Inferior parietal cortex (tissue), 1 donor: ENCODE results near the gene NKX2-4.
"Not testable (repeated sequence)": the region's sequence is repeated elsewhere in the genome, so short reads cannot be mapped to it uniquely, and the experiment has no call there.

Experiments used
- DNase-seq: peaks from one replicate; pipeline ENCODE4 v3.0.0-alpha.2; 2016; ENCODE audit errors: extremely low spot score

The NKX2-4 gene

DNA sequence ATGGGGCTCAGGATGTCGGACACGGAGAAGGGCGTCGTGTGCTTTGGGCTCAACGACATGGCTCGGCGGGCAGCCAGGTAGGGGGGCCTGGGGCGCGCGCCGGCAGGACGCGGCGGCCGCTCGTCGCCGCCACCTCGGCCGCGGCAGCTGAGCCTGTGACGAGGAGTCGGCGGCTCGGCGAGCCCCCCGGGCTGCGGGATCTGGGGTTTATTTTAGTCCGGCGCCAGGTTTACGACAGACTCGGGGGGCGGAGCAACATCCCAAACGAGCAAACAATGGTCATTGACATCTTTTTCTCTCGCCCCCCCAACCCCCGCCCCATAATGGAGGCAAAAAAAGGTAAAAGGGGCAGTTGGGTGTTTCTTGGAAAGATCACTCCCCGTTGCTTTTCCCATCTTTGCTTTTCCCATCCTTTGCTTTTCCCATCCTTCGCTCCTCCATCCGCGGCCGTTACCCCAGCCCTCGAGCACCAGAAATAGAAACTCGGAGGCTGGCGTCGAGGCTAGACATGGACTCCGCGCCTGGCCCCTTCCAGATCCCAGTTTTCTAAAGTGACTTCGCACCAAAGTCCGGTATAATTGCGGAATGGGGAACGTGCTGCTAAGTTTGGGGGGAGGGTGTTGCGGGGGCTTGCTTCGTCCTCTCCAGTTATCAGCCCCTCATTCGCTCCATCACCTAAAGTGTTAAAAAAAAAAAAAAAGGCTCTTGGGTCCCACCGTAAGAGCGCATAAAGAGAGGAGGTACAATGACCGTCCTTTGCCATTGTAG lies at the start of gene NKX2-4:
Gene NKX2-4 (minus strand): TSS at position 186 of the 768 bp plus-strand sequence. CDS start 127 bp downstream, at position 59.
- DNase-seq: no peak

DNA sequence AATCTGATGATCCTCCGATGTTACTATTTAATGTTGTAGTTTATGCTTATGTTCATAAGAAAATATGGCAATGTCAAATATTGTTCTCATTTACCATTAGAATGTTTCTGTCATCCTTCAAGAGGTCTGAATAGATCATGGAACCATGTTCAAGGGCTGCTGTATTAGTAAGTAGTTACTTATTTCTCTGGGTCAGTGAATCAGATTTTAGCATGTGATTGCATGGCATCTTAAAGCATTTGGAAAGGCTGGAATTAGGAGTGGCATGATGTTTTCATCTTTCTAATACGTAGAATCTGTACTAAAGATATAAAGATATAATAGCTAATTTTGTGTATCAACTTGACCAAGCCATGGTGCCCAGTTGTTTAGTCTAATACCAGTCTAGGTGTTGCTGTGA lies 40.5 kb upstream of the NKX2-4 start:
- DNase-seq: no peak

DNA sequence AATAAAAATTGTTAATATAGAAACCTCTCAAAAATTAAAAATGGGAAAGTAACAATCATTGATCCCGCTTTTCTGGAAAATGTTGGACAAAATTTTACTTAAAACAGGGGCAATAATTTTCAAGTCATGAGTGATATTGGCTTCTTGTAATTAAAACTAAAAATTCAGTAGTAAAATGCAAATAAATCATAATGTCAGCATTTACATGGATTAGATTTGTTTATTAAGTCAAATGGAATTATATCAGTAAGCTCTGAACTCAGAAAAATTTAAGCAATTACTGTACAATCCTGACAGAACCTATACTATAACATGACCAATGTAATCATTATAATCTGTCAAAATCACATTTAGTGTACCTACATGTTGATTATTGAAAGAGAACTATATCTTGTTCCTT lies 39.9 kb upstream of the NKX2-4 start:
- DNase-seq: no peak

DNA sequence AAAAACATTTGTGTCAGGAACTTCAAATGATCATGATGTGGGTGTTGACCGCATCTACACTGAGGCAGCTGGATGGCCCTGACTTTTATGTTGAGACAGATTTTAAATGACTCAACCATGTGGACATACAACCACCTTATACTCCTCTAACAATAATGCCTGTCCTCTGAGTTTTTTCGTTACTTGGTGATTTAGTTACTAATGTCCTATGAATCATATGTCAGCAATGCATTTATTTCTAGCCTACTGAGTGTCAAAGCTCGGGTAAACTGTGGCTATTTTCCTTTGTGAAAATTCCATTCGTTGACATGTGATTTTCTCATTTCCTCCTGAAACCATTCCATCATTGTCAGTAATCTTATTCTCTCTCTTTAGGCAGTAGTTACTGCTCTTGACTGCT lies 38.9 kb upstream of the NKX2-4 start:
- no peak for DNase-seq

DNA sequence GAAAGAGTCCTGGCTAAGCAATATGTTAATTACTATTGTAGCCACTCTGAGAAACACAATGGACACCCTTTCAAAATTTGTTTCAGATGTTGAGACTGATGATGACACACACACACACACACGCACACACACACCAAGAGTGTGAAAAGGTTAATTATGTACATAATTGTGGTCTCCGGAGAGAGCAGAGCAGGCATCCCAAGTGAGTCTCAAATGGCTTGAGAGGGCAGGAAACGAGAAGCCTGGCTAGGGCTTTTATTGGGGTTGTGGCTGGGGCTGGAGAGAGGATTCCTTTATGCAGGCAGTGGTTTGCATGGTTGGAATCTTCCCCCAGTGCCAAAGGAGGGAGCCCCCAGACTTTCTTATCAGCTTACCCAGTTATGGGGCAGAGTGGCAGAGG lies 38.2 kb upstream of the NKX2-4 start:
- no peak for DNase-seq

DNA sequence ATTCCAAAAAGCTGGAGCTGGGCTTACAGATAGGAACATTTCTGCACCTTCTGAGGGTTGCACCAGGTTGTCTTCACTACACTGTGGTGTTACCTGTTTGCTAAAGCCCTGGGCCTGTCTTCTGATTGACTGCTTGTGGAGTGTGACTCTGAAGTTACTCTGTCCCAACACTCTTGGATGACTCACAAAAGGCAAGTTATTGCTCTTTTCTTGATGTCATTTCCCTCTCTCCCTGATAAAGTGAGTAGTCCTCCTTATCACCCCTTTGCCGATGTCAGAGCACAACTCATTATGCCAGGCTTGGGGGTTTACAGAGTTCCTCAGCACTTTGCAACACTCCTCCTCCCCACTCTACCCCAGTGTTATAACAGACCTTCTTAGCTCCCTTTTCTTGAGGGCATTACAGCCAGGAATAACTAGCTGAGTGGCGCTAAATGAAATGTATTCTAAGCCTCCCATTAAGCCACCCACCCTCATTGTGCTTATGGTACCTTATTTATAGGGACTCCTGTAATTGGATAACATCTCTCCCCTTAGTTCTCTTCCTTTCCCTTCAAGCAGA lies 36.1 kb upstream of the NKX2-4 start:
- no peak for DNase-seq

DNA sequence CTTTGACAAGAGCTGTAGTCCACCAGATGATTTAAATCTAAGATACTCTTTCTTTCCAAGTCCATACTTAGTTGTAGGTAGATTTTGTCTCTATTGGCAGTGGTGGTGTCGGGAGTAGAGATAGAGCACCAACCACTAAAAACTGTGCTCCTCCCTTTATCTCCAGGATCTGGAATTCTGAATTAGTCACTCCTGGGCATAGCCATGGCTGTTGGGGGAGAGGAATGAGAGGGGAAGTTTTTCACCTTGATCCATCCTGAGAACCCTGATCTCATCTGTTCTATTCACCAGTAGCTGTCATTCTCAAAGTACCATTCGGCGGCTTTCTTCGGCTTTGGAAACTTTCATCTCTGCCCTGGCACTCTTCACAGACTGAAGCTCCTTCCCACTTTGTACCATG lies 35.6 kb upstream of the NKX2-4 start:
- DNase-seq: no peak

DNA sequence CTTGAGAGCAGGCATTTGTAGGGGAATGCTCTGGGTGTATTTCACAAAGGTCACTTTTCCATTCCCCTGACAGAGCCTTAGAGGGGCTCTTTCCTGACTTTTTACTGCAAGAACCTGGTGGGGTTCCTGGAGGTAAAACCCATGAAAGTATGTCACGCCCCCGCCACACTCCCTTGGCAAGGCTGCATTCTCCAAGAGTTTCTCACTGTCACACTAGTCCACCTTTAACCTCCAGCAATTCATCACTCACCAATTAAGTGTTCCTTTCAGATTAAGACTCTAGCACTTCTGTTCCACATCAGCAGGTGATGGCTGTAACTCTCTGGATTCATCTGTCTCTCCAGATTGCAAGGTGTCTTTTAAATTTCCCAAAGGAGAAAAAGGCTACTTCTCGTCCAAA lies 32.7 kb upstream of the NKX2-4 start:
- DNase-seq: no peak

DNA sequence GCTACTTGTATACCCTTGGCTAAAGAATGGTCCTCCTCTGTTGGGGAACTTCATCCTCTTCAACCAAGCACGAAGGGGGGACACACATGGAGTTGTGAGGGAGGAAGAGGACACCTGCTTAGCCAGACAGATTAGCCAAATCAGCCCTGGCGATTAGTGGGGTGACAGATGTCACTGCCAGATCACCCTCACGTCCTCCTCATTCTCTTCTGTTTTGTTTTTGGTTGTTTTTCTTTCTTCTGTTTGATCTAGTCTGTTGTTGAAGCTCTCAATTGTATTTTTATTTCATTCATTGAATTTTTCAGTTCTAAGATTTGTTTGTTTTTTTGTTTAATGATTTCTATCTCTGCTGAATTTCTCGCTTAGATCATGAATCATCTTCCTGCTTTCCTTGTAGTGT lies 27.5 kb upstream of the NKX2-4 start:
- no peak for DNase-seq

DNA sequence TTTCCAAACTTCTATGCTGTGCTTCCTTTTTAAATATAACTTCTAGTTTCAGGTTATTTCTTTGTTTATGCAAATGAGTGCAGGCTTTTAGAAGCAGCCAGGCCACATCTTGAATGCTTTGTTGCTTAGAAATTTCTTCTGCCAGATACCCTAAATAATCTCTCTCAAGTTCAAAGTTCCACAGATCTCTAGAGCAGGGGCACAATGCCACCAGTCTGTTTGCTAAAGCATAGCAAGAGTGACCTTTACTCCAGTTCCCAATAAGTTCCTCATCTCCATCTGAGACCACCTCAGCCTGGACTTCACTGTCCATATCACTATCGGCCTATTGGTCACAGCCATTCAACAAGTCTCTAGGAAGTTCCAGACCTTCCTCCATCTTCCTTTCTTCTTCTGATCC lies 26.4 kb upstream of the NKX2-4 start:
- not testable (repeated sequence) for DNase-seq

DNA sequence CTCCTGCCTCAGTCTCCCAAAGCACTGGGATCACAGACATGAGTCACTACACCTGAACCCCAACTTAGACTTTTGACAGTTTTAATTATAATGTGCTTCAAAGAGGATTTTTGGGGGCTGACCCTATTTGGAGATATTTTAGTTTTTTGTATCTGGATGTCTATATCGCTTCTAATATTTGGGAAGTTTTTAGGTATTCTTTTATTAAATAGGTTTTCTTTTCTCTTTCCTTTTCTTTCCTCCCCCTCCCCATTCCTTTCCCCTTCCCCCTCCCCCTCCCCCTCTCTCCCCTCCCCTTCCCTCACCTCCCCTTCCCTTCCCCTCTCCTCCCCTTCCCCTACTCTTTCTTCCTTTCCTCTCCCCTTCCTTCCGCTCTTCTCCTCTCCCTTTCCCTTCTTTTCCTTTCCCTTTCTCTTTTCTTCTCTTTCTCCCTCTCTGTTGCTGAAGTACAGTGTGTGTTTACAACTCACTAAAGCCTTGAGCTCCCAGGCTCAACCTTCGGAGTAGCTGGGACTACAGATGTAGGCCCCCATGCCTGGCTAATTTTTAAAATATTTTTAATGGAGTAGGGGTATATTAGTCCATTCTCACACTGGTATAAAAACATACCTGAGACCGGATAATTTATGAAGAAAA lies 24.4 kb upstream of the NKX2-4 start:
- DNase-seq: no peak

DNA sequence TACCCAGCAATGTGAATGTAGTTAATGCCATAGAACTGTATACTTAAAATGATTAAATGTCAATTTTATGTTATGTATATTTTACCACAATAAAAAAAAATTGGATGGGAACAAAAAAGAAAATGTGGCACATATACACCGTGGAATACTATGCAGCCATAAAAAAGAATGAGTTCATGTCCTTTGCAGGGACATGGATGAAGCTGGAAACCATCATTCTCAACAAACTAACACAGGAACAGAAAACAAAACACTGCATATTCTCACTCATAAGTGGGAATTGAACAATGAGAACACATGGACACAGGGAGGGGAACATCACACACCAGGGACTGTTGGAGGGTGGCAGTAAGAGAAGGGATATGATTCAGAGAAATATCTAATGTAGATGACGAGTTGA lies 21.8 kb upstream of the NKX2-4 start:
- not testable (repeated sequence) for DNase-seq

DNA sequence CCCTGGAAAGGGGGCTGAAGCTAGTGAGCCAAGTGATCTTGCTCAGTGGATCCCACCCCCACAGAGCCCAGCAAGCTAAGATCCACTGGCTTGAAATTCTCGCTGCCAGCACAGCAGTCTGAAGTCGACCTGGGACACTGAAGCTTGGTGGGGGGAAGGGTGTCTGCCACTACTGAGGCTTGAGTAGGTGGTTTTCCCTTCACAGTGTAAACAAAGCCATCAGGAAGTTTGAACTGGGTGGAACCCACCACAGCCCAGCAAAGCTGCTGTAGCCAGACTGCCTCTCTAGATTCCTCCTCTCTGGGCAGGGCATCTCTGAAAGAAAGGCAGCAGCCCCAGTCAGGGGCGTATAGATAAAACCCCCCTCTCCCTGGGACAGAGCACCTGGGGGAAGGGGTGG lies 16.7 kb upstream of the NKX2-4 start:
- DNase-seq: not testable (repeated sequence)

DNA sequence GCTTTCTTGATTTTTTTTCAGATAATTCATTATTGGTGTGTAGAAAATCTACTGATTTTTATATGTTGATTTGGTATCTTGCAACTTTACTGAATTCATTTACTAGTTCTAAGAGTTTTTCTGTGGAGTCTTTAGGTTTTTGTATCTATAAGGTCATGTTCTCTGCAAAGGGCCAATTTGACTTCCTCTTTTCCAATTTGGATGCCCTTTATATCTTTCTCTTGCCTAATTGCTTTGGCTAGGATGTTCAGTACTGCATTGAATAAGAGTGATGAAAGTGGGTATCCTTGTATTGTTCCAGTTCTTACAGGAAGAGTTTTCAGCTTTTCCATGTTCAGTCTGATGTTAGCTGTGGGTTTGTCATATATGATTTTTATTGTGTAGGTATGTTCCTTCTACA lies 14.4 kb upstream of the NKX2-4 start:
- no peak for DNase-seq

DNA sequence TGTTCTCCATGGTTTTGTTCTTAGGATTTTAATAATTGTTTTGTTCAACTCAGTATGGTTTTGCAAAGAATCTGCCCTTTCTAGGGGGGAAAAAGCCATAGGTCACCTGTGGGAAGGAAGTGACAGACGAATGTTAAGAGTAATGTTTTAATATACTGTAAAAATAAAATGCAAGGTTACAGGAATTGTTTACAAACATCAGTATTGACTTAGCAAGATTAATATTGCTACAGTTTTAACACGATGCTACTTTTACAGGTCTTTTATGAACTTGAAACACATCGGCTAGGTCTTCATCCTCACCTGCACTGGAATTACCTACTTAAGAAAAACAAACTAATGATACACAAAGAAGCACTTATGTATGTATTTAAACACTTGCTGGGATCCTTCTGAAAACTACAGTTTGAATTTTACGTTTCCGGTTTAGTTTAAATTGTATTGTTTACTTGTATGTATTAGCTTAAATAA lies 1.7 kb upstream of the NKX2-4 start:
- DNase-seq: no peak

DNA sequence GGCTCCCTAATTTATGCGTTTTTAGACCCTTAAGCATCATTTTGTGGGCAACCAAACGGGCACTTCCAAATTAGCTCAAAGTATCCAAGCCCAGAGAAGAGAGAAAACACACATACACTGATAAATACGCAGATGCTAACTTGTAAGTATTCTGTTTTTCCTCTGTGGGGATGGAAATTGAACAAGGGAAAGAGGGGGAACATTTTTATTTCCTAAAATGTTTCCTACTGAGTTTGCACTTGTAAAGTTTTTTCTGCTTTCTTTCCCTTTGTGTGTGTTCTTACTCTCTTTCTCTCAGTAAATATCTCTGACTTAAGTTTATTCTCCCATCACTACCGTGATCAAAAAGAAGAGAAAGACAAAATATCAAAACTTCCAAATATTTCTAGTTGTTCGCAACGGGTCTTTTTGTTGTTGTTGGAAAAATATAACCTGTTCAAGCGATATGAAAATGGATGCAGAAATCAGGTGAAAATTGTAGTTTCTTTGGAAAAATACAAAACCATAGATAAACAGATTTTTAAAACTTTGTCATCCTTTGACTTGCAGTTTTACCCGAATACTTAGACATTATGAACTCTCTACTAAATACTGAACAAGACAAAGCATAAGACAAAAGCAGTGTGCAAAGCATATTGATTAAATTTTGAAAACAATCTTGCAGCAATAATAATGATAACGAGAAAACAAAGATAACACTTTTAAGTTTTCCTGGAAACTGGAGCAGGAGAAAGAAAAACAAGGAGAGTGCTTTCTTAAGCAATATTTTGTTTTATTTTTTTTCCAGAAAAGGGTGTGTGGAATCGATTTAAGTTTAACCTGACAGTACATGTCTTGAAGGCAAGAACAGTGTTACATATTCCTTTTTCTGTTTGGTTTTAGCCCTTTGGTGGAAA lies 1.0 kb upstream of the NKX2-4 start:
- DNase-seq: no peak

DNA sequence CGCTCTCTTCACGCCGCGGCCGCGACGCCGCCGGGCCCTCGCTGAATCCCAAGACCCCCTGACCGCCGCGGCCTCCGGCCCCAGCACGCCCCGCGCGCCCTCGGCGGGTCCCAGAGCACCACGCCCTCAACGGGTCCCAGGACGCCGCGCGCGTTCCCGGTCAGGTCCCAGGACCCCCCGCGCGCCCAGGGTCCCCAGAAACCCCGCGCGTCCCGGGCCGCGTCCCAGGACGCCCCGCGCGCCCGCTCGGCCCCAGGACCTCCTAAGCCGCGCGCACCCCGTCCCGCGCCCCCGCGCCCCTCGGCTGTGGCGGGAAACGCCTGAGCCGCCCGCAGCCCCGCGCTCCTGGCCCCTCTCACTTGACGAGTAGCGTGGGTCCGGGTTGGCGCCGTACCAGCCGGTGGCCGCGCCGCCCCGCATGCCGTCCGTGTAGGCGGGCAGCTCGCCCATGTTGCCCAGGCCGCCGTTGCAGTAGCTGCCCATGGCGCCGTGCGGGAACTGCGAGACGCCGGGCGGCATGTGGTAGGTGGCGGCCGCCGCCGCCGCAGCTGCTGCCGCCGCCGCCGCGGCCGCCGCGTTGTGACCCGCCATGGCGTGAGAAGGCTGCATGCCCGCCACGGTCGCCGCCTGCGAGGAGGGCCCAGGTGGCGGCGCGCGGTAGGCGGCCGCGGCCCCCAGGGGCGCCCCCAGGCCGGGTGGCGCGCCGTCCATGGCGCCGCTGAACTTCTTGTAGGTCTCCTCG lies 556 bp downstream of the NKX2-4 start:
- no peak for DNase-seq

DNA sequence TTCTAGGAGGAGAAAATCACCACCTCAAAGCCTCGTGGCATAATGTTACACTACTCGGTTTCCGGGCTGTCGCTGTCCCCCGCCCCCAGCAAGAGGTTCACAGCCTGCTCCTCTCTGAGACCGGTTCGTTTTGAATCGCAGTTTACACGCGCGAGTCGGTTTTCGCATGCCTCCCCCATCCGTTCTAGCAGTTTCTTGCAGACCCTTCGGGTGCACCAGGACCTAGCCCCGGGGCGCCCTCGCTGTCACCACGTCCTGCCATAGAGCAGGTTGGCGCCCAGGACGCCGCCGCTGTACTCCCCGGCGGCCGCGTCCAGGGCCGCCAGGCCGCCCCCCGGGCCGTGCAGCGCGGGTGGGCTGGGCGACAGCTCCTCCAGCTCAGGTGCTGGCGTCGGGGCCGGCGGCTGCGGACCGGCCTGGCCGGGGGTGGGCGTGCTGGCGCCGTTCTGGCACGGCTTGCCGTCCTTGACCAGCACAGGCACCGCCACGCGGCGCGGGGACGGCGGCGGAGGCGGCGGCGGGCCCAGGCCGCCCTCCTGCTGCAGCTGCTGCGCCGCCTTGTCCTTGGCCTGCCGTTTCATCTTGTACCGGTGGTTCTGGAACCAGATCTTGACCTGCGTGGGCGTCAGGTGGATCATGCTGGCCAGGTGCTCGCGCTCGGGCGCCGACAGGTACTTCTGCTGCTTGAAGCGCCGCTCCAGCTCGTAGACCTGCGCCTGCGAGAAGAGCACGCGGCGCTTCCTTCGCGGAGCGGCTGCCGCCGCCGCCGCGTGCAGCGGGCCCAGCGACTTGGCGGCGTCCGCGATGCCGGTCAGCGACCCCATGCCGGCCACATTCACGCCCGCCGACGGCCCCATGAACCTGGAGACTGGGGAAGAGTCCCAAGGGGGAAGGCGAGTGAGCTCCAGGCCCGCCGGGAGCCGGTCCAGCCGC lies 1.4 kb downstream of the NKX2-4 start:
- DNase-seq: no peak

DNA sequence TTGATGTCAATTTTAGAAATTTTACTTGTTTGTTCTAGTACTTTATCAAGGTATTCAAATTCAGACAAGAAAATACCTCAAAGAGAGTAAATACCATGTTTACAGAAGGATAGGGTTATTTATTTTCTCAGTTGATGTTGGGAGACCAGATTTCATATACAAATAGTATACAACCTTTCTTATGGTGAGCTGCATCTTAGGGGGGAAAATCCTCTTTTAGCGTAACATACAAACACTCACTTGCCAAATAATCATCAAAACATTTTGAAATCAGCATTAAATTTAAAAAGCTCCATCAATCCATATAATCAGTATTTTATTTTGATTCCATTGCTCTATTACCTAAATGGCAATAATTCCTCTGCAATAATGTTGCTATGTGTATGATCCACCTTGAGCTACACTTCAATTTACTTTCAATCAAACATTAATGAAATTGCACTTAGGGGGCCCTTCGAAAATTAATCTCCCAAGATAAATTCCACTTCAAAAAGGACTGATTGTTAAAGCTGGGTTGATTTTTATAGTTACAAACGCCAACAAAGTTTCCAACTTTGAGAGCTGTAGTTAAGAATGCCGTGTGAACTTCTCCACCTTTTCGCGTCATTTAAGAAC lies 2.2 kb downstream of the NKX2-4 start:
- no peak for DNase-seq

DNA sequence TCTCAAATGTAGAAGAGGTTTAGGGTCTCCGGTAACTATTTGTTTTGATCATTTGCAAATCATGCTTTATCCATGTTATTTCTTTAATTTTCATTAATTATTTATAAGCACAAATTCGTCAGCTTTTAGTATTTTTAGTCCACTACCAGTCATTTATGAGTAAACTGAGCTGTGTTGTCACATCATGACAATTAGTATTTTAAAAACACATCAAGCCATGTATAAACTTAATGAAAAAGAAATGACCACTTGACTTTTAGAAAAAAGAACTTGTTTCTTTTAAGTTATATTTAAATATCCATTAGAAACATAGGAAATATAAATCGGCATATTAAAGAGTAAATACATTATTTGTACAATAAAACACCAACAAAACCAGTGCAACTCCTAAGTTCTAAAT lies 2.8 kb downstream of the NKX2-4 start:
- DNase-seq: no peak
